ENCODE results near the gene CDC42EP4. TPM values are rescaled to one million over a fixed set of nuclear protein-coding genes. Genes with fewer than 3 reads are reported as not detected.
"Not testable (repeated sequence)": the region's sequence is repeated elsewhere in the genome, so short reads cannot be mapped to it uniquely, and the experiment has no call there.

The CDC42EP4 gene
- polyA plus RNA-seq, 6 donors from 2014 or later, result 0.09 to 0.21 (median 0.12) TPM; not detected in 2

DNA sequence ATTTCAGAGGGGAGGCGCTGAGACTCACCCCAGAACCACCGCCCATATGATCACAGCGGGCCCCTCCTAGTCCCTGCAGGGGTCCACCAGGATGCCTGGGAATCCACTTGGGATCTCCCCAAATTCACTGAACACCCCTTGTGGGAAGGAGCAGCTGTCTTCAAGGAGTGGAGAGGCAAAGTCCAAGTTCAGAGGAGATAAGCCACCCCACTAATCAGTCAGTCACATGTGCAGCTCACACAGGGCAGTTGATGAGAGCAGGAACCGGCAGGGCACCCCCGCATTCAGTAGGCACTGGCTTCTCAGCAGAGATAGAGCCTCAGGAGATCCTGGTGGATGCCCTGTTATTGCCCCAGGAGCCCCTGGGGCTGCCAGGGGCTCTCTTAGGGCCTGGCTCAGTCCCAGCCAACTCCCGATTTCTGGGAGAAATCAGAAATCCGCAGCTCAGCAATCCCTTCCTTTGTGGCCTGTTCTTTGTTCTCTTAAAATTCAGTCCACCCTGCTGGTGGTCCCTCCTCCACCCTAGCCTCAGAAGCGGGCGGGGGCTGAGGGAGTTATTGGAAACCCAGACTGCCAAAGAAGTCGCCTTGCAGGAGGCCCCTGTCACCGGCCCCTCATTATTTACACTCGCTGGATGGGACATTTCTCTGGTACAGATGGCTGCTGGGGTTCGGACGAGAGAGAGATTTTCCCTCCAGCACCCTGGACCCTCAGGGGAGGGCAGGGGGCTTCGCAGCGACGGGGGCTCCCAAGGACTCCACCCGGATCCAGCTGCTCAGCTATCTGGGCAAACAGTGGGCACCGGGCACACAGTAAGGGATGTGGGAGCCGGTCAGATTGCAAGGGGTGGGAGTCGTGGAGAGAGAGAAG is 1.8 kb downstream of the CDC42EP4 start:
- no peaks in the 10 kb centered on the region for H3K9me3 Mint-ChIP-seq
- ATAC-seq (ENCODE audit: low read depth in 2 of 2) (no peak), DNase-seq (no peak)
- peaks cover 13 to 17% (median 17%) of the 10 kb centered on the region in 3 donors for H3K4me1 Mint-ChIP-seq
- no peaks in the 10 kb centered on the region for H3K36me3 Mint-ChIP-seq
- H3K27ac Mint-ChIP-seq, result peak overlapping the region; percentile 53 to 97 (median 72)
- peaks cover 0 to 11% (median 3%) of the 10 kb centered on the region in 3 donors for H3K27me3 Mint-ChIP-seq
- H3K4me3 Mint-ChIP-seq, result peak overlapping the region; percentile 83 to 93 (median 87)

DNA sequence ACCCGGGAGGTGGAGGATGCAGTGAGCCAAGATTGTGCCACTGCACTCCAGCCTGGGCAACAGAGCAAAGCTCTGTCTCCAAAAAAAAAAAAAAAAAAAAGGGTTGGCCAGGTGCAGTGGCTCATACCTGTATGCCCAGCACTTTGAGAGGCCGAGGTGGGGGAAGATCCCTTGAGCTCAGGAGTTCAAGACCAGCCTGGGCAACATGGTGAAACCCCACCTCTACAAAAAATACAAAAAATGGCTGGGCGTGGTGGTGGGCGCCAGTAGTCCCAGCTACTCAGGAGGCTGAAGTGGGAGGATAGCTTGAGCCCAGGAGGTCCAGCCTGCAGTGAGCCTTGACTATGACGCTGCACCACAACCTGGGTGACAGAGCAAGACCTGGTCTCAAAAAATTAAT is 2.8 kb downstream of the CDC42EP4 start:
- not testable (repeated sequence) for DNase-seq; ATAC-seq (ENCODE audit: low read depth in 2 of 2); H3K9me3 Mint-ChIP-seq; H3K36me3 Mint-ChIP-seq
- Mint-ChIP-seq H3K27ac (peak overlapping the region in 1 of 6 donors; percentile 32), H3K4me3 (peak overlapping the region in 2 of 8 donors; percentile 87), H3K4me1 (peaks cover 16 to 17% (median 17%) of the 10 kb centered on the region in 3 donors), H3K27me3 (peaks cover 0 to 21% (median 13%) of the 10 kb centered on the region in 3 donors)

DNA sequence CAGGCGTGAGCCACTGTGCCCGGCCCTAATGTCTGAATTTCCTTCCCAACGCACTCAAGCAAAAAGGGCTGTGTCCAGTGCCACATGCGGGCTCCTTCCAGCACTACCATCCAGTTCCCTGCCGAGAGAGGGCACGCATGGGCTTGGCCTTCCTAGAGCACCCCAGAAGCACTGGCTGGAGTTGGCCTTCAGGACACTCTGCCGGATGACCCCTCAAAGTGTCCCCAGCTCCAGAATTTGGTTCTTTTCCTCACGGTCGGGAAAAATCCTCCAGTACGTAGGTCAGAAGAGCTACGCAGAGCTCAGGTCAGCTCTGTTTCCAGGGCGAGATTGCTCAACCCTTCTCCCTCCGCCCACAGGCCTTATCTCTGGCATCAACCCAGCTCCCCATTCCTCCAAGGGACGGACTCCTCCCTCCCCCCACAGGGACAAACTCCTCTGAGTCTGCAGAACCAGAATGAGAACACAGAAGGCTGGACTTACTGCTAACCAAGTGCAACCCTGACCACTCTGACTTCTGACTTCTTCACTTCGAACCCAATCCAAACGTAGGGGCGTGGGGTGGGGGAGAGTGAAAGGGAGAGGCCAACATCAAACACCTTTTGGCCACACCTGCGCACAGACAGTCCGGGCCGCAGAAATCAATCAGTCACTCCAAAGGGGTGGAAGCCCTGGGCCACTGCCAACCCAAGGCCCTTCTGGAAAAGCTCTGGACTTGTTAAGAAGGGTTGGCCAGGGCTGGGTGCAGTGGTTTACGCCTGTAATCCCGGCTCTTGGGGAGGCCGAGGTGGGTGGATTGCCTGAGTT is 3.6 kb downstream of the CDC42EP4 start:
- no peak for ATAC-seq (ENCODE audit: low read depth in 2 of 2)
- Mint-ChIP-seq H3K27me3 (peaks cover 4 to 26% (median 20%) of the 10 kb centered on the region in 3 donors), H3K36me3 (no peaks in the 10 kb centered on the region), H3K27ac (no peak overlapping the region), H3K9me3 (no peaks in the 10 kb centered on the region), H3K4me3 (no peak overlapping the region), H3K4me1 (peaks cover 16 to 17% (median 17%) of the 10 kb centered on the region in 3 donors)
- no peak for DNase-seq

DNA sequence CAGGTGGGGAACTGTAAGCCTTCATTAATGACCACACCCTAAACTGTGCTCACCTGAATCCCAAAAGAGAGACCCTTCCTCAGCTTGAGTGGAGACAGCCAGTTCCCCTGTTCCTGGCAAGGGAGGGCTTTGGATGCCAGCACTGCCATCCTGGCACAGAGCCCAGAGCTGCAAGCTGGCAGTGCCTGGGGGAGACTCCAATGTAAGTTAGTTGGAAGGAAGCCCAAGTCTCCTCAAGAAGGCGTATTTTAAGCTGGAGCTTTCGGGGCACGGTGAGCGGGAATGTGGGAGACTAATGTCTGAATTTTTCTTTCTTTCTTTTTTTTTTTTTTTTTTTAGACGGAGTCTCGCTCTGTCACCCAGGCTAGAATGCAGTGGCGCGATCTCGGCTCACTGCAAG is 4.7 kb downstream of the CDC42EP4 start:
- DNase-seq, result no peak
- peaks cover 4 to 26% (median 21%) of the 10 kb centered on the region in 3 donors for H3K27me3 Mint-ChIP-seq
- ATAC-seq (ENCODE audit: low read depth in 2 of 2), result no peak
- H3K4me3 Mint-ChIP-seq, result no peak overlapping the region
- H3K27ac Mint-ChIP-seq, result peak overlapping the region in 1 of 6 donors; percentile 59
- no peaks in the 10 kb centered on the region for H3K36me3 Mint-ChIP-seq
- H3K4me1 Mint-ChIP-seq, result peaks cover 14 to 17% (median 16%) of the 10 kb centered on the region in 3 donors
- no peaks in the 10 kb centered on the region for H3K9me3 Mint-ChIP-seq

DNA sequence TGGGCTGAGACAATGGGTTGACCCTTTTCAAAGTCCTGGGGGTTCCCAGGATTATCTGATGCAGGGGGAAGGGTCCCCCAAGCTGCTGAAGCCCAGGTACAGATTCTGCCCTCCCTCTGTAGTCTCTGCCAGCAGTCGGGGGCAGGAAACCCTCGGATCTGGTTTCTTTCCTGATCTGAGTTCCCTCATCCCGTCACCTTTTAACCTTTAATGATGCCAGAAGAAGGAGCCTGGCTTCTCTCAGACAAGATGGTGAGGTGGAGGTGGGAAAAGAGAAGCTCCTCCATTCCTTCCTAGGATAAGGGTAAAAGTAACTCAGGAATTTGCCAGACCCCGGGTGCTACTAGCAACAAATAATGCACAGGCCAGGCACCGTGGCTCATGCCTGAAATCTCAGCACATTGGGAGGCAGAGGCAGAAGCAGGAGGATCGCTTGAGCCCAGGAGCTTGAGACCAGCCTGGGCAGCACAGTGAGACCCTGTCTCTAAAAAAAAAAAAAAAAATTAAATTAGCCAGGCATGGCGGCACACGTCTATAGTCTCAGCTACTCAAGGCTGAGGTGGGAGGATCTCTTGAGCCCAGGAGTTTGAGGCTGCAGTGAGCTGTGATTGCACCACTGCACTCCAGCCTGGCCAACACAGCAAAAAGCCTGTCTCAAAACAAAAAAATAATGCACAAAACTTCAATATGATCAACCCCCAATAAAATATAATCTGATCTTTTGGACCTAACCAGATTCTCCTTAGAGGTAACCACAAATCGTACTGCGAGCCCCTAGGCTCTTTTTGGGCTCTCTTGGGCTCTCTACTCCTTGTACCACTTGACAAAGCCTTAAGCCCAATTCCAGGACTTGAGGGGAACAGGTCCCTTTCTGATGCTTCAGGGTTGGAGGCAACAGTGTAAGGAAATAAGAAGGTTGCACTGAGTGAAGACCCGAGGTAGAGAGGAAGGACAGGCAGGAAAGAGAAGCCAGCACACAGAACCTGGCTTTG is 5.7 kb downstream of the CDC42EP4 start:
- DNase-seq (no peak), ATAC-seq (ENCODE audit: low read depth in 2 of 2) (no peak)
- peak overlapping the region in 2 of 8 donors; percentile 3 to 8 for H3K4me3 Mint-ChIP-seq
- H3K4me1 Mint-ChIP-seq, result peaks cover 14 to 17% (median 16%) of the 10 kb centered on the region in 3 donors
- H3K27ac Mint-ChIP-seq, result no peak overlapping the region
- H3K27me3 Mint-ChIP-seq, result peaks cover 4 to 26% (median 21%) of the 10 kb centered on the region in 3 donors
- H3K36me3 Mint-ChIP-seq, result no peaks in the 10 kb centered on the region
- H3K9me3 Mint-ChIP-seq, result no peaks in the 10 kb centered on the region

DNA sequence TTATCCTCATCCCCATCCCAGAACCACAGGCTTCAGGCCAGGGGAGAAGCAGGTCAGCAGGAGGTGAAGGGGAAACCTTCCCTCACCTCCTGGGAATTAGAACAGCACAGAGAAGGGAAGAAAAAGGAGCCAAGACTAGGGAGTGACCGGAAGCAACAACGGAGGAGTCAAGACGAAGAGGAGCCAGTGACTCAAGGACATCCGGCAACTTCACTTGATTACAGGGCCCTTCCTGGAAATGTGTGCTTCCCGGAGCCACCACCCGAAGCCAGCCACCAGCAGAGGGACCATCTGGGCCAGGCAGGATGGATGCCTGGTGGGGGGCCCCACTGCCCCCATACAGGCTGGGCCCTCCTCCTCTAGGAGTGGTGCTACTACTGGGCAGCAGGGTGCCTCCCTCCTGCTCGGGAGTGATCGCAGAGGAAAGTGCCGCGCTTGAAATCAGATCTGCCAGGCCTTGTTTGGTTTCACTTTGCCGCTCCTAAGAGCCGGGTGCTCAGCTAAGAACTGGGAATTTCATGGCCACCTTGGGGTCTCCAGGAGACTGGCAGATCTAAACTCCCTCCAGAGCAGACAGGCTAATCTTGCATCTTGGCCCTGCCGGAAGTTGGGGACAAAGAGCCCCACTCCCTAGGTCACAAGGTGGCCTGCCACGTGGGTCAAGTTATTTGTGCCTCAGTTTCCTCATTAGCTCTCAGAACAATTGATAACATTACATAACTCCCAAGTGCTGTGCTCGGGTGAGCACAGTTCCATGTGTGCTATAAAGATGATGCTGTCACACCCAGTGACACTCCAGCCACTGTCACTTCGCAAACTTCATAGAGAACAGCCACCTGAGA is 6.6 kb downstream of the CDC42EP4 start:
- ATAC-seq (ENCODE audit: low read depth in 2 of 2) (no peak), DNase-seq (no peak)
- peaks cover 9 to 13% (median 11%) of the 10 kb centered on the region in 3 donors for H3K4me1 Mint-ChIP-seq
- no peak overlapping the region for H3K27ac Mint-ChIP-seq
- no peaks in the 10 kb centered on the region for H3K36me3 Mint-ChIP-seq
- H3K9me3 Mint-ChIP-seq, result no peaks in the 10 kb centered on the region
- H3K4me3 Mint-ChIP-seq, result peak overlapping the region in 3 of 8 donors; percentile 11 to 48 (median 36)
- H3K27me3 Mint-ChIP-seq, result peaks cover 4 to 26% (median 21%) of the 10 kb centered on the region in 3 donors

DNA sequence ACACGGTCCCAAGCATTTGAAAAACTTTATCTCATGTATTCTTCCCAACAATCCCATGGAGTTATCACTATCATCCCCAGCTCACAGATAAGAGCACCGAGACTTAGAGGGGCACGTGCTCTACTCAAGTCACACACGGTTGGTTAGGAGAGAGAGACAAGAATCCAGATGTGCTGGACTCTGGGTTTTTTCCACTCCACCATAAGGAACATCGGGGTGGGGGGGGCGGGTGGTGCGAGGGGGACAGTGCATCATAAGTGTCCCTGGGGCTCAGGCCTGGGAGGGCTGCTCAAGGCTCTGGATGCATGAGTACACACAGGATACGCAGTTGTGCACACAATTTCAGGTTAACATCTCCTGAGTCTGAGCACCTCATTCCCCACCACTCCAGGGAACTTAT is 7.4 kb downstream of the CDC42EP4 start:
- H3K27me3 Mint-ChIP-seq, result peaks cover 4 to 26% (median 21%) of the 10 kb centered on the region in 3 donors
- H3K4me1 Mint-ChIP-seq, result peaks cover 2 to 6% (median 4%) of the 10 kb centered on the region in 3 donors
- no peak for DNase-seq
- H3K4me3 Mint-ChIP-seq, result no peak overlapping the region
- no peak for ATAC-seq (ENCODE audit: low read depth in 2 of 2)
- no peaks in the 10 kb centered on the region for H3K36me3 Mint-ChIP-seq
- H3K27ac Mint-ChIP-seq, result no peak overlapping the region
- H3K9me3 Mint-ChIP-seq, result no peaks in the 10 kb centered on the region

DNA sequence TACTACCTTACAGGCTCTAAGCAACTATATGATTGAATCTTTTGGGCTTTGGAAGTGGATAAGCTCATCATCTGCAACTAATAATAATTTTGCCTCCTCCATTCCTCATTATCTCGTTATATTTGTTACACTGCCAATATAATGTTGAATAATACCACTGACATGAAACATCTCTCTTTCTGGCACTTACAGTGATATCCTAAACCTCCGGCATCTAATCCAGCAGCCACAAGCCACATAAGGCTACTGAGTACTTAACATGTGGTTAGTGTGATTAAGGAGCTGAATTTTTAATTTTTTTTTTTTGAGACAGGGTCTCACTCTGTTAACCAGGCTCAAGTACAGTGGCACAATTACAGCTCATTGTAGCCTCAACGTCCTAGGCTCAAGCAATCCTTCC is 9.6 kb downstream of the CDC42EP4 start:
- DNase-seq (no peak), ATAC-seq (ENCODE audit: low read depth in 2 of 2) (no peak)
- Mint-ChIP-seq H3K36me3 (no peaks in the 10 kb centered on the region), H3K27ac (no peak overlapping the region), H3K27me3 (peaks cover 14 to 24% (median 21%) of the 10 kb centered on the region in 3 donors), H3K4me1 (peaks cover 0 to 3% (median 0%) of the 10 kb centered on the region in 3 donors), H3K9me3 (no peaks in the 10 kb centered on the region), H3K4me3 (no peak overlapping the region)

DNA sequence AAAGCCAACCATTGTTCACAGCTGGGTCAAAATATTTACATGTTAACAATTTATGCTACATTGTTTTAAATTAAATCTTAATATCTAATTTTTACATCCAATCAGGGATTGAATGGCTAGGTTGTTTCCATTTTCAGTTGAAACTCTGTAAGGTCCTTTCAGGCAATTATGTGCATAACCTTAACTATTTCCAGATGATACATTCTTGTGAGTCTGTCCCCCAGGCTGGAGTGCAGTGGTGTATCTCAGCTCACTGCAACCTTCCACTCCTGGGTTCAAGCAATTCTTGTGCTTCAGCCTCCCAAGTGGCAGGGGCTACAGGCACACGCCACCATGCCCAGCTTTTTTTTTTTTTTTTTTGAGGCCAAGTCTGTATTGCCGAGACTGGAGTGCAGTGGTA is 10.4 kb downstream of the CDC42EP4 start:
- ATAC-seq (ENCODE audit: low read depth in 2 of 2) (no peak), DNase-seq (no peak)
- no peak overlapping the region for H3K4me3 Mint-ChIP-seq
- no peaks in the 10 kb centered on the region for H3K36me3 Mint-ChIP-seq
- no peak overlapping the region for H3K27ac Mint-ChIP-seq
- peaks cover 14 to 21% (median 17%) of the 10 kb centered on the region in 3 donors for H3K27me3 Mint-ChIP-seq
- H3K4me1 Mint-ChIP-seq, result peaks cover 0 to 3% (median 0%) of the 10 kb centered on the region in 3 donors
- H3K9me3 Mint-ChIP-seq, result no peaks in the 10 kb centered on the region

DNA sequence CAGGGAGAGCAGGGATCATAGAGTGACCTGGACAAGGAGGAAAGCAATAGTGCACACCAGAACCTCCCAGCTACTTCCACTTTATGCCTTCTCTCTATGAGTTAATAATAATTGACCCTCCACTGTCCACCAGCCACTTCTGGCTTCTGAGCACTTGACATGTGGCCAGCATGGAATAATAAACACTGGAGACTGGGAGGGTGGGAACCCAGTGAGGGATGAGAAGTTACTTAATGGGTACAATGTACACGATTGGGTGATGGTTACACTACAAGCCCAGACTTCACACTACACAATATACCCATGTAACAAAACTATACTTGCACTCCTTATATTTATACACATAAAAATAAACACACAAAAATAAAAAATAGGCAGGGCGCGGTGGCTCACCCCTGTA is 11.4 kb downstream of the CDC42EP4 start:
- no peaks in the 10 kb centered on the region for H3K9me3 Mint-ChIP-seq
- DNase-seq (no peak), ATAC-seq (ENCODE audit: low read depth in 2 of 2) (no peak)
- peaks cover 14 to 21% (median 17%) of the 10 kb centered on the region in 3 donors for H3K27me3 Mint-ChIP-seq
- peaks cover 0 to 3% (median 0%) of the 10 kb centered on the region in 3 donors for H3K4me1 Mint-ChIP-seq
- no peak overlapping the region for H3K4me3 Mint-ChIP-seq
- no peak overlapping the region for H3K27ac Mint-ChIP-seq
- no peaks in the 10 kb centered on the region for H3K36me3 Mint-ChIP-seq

DNA sequence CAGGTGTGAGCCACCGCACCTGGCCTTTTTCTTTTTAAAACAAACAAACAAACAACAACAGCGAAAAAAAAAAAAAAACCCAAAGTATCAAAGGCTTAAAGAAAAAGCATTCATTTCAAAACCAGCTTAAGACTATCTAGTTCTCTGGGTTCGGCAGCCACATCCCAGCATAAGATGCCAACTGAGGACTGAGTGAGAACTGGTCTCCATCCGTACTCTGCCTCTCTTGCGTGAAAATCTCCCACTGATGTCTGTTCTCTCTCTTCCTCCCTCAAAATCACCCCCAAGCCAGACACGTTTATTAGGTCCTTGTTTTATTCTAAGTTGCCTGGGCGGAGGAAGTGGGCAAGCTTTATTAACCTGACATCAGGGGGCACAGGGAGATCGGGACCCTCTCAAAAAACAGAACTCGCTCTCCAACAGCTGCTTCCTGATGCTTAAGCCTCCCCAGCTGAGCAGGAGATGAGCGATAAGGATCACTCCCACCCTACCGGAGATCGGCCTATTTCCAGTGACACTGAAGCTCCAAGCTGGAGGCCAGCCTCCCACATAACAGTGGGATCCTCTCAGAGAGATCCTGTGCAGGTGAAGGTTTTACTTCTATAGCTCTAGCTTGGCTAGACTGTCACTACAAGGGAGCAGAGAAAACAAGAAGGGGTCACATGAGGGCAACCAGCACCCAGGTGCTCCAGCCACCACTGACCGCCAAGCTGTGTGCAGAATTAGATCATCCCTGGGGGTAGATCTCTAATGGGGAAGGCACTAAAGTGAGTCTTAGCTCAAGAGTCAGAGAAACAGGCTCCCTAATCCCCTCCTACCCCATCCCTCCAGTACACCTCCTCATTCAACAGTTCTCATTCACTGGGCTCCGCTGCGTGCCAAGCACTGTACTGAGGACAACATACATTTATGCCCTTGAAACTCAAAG is 13.6 kb downstream of the CDC42EP4 start:
- ATAC-seq (ENCODE audit: low read depth in 2 of 2) (no peak), DNase-seq (no peak)
- no peak overlapping the region for H3K4me3 Mint-ChIP-seq
- H3K27me3 Mint-ChIP-seq, result peaks cover 0 to 10% (median under 1%) of the 10 kb centered on the region in 3 donors
- no peaks in the 10 kb centered on the region for H3K9me3 Mint-ChIP-seq
- H3K27ac Mint-ChIP-seq, result no peak overlapping the region
- no peaks in the 10 kb centered on the region for H3K36me3 Mint-ChIP-seq
- H3K4me1 Mint-ChIP-seq, result no peaks in the 10 kb centered on the region
